ENCODE measurements around the gene TEX19.

GRCh38 chr17:82408288-82408937 is 49.4 kb downstream of the TEX19 start:
- no peak for TF ChIP-seq JUN (IDR thresholded peaks at IDR 0.05)
- TF ChIP-seq, protein P1, sequence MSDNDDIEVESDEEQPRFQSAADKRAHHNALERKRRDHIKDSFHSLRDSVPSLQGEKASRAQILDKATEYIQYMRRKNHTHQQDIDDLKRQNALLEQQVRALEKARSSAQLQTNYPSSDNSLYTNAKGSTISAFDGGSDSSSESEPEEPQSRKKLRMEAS (IDR thresholded peaks at IDR 0.05), result no peak
- no peak for TF ChIP-seq POLR2A (IDR thresholded peaks at IDR 0.05; ENCODE audit: low read length)
- TF ChIP-seq RAD21 (conservative IDR thresholded peaks at IDR 0.05 in 1 of 2, IDR thresholded peaks at IDR 0.05 in 1 of 2), result no peak
- TF ChIP-seq, protein P2, sequence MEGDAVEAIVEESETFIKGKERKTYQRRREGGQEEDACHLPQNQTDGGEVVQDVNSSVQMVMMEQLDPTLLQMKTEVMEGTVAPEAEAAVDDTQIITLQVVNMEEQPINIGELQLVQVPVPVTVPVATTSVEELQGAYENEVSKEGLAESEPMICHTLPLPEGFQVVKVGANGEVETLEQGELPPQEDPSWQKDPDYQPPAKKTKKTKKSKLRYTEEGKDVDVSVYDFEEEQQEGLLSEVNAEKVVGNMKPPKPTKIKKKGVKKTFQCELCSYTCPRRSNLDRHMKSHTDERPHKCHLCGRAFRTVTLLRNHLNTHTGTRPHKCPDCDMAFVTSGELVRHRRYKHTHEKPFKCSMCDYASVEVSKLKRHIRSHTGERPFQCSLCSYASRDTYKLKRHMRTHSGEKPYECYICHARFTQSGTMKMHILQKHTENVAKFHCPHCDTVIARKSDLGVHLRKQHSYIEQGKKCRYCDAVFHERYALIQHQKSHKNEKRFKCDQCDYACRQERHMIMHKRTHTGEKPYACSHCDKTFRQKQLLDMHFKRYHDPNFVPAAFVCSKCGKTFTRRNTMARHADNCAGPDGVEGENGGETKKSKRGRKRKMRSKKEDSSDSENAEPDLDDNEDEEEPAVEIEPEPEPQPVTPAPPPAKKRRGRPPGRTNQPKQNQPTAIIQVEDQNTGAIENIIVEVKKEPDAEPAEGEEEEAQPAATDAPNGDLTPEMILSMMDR (IDR thresholded peaks at IDR 0.05), result no peak
- no peak for TF ChIP-seq KDM1A (IDR thresholded peaks at IDR 0.05; ENCODE audit: low read depth)
- no peak for TF ChIP-seq EP300 (IDR thresholded peaks at IDR 0.05)
- TF ChIP-seq TP53 (CRISPR knock-in tag; IDR thresholded peaks at IDR 0.05), result no peak

Data from A549 (cell line).